ENCODE data around the gene IFFO2.

DNA sequence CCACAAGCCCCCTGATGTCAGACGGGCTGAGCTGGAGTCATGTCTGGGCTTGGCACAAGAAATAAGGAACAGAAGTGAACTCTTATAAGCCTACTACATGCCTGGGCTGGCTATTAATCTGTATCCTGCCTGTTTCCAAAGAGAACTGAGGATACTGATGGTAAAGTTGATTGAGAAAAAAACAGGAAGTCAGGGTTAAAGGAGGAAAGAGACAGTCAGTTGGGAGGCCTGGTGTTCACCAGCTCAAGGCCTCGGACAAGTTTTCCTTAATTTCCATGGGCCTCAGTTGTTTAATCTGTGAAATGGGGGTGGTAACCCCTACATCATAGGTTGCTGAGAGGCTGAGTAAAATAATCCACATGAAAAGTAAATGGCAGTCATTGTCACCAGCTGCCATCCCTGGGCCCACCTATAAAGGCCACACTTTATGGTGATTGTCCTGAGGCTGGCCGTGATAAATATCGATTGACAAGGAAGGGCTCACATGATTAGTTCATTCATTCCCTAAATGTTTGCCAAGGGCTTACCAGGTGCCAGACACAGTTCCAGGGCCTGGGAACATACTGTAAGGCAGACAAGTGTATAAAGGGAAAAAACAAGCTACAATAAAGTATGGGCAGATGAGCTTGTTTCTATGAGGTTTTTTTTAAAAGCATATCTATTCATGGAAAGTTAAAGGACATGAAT, 57.0 kb downstream of the IFFO2 start:
- TF ChIP-seq CTCF (IDR thresholded peaks at IDR 0.05; ENCODE audit: extremely low read depth in 1 of 2, insufficient read depth in 1 of 2, low read depth in 1 of 2, low read length in 2 of 2), result no peak
- no peak for TF ChIP-seq POLR2AphosphoS5 (IDR thresholded peaks at IDR 0.05; ENCODE audit: insufficient read depth, low read depth, low read length)
- no peak for TF ChIP-seq POLR2A (IDR thresholded peaks at IDR 0.05; ENCODE audit: low read depth, low read length)
- no peak for TF ChIP-seq MAX (IDR thresholded peaks at IDR 0.05; ENCODE audit: insufficient read depth, insufficient read length)
- no peak for TF ChIP-seq EZH2 (IDR thresholded peaks at IDR 0.05; ENCODE audit: borderline replicate concordance, low read depth, low read length, severe bottlenecking)
- no peak for TF ChIP-seq JUN (IDR thresholded peaks at IDR 0.05; ENCODE audit: borderline replicate concordance, insufficient read depth, insufficient read length, low read depth)
- no peak for TF ChIP-seq GATA2 (IDR thresholded peaks at IDR 0.05; ENCODE audit: insufficient read depth, insufficient read length, low read depth, low read length)
- no peak for TF ChIP-seq FOS (IDR thresholded peaks at IDR 0.05; ENCODE audit: borderline replicate concordance, insufficient read depth, low read length)
- TF ChIP-seq MYC (IDR thresholded peaks at IDR 0.05; ENCODE audit: low read depth, low read length), result no peak
